Bone marrow (tissue), 2 donors: ENCODE data around the gene WWP2.
A peak's percentile ranks its signal among the peaks of the same experiment; 100 is the strongest.
"Not testable (repeated sequence)": the region's sequence is repeated elsewhere in the genome, so short reads cannot be mapped to it uniquely, and the experiment has no call there.

ENCODE experiments used
- DNase-seq, 2 donors: peaks; one replicate each; lab custom pipeline; 2025; lab: John Stamatoyannopoulos, UW

Gene WWP2

DNA sequence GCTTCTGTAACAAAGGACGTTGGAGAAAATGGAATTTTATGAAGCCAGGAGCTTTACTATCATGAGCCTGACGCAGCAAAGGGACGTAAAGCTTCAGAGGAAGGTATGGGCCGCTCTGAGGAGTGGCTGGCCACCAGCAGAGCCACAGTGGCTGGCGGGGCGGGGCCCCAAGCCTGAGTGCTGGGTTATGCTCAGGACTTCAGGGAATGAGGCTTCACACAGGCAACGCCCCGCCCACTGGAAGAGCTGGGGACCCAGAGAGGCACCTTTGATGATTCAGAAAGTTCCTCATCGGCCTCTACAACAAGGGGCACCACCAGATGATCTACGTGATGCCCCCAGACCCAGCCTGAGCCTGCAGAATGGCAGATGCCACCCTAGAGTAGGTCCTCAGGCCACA, 16.2 kb upstream of the WWP2 start:
- DNase-seq, result no peak

DNA sequence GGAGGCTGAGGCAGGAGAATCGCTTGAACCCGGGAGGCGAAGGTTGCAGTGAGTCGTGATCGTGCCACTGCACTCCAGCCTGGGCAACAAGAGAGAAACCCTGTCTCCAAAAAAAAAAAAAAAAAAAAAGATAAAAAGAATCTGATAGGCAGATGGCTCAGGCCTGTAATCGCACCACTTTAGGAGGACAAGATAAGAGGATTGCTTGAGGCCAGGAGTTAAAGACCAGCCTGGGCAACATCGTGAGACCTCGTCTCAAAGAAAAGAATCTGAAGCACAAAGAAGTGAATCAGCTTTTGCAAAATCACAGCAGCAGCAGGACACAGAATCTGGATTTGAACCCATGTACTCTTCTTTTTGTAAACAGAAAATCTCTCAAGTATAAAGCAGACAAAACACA, 15.0 kb upstream of the WWP2 start:
- no peak for DNase-seq

DNA sequence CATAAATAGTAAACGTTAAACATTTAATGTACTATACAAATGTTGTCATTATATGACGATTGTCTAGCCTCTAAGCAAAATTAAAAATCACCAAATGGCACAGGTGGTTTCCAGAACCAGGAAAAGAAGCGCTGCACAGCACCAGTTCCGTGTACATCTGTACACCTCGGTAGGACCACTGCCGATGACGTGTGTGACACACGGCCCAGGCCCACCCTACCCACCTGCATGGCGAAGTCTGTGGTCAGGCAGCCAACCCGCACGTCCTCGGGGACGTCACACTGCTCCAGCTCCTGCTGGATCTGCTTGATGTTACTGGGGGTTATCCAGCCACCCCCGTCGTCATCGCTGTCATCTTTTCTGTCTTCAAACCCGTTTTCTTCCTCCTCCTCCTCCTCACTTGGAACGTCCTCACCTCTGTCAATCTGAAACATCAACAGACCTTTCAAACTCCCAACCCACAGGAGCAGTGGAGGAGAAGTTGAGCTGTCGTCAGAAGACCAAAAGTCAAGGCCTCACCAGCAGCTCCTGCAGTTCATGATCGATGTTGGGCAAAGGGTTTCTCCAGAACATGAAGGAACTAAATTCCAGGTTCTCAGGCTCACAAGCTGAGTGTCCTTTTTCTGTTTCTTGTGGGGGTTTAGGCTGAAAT, 13.3 kb upstream of the WWP2 start:
- DNase-seq, result no peak

DNA sequence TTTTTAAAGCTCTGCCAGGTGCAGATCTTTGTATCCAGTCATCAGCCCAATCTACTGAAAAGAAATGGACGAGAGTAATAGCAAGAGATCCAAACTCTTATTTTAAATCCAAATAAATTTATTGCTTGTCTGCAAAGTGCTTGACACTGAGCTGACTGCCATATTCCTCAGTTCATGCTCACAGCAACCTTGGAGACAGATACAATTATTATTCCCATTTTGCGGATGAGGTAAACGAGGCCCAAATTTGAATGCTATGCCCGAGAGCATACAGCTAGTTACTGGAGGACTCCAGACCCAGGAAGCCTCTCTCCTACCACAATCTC, 8.0 kb upstream of the WWP2 start:
- no peak for DNase-seq

DNA sequence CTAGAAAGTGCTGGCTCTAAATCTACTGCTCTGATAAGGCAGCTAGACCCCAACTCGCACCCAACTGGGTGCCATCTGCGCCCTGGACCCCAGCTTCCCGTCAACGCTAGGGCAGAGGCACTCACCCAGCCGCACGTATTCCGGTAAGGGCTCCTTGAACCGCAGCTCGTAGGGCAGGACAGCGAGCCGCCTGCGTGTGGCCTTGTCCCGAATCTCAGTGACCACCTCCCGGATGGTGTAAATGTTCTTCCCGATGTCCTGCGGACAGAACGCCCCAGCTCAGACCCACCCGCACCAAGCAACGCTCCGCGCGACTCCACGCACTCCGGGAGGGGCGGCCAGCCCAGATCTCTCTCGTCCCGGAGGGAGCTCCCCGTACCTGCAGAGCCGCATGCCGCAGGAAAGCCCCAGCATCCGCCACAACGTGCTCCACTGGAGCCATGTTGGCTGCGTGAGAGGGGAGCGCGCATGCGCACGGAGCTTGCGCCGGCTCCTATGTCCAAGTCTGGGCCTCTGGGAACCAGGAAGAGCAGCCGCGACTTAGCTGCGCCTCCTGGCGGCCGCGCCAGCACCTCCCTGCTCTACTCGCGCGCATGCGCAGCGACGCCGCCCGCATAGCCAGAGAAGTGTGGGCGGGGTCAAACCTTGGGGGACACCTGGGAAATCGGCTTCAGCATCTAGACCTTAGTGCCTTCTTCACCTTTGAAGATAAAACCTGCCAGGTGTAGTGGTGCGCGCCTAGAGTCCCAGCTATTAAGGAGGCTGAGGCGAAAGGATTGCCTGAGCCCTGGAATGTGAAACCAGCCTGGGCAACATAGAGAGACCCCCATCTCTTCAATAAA, 7.4 kb upstream of the WWP2 start, which contains the start of gene NOB1:
Gene NOB1 (minus strand): TSS at position 458 of the 842 bp plus-strand sequence. CDS start 16 bp downstream, at position 442.
- peak; percentile 76 to 90 for DNase-seq

GRCh38 chr16:69756705-69757104, 5.4 kb upstream of the WWP2 start:
- DNase-seq, result no peak

- not testable (repeated sequence) for DNase-seq
Measured at GRCh38 chr16:69757375-69757774, 4.8 kb upstream of the WWP2 start.

DNA sequence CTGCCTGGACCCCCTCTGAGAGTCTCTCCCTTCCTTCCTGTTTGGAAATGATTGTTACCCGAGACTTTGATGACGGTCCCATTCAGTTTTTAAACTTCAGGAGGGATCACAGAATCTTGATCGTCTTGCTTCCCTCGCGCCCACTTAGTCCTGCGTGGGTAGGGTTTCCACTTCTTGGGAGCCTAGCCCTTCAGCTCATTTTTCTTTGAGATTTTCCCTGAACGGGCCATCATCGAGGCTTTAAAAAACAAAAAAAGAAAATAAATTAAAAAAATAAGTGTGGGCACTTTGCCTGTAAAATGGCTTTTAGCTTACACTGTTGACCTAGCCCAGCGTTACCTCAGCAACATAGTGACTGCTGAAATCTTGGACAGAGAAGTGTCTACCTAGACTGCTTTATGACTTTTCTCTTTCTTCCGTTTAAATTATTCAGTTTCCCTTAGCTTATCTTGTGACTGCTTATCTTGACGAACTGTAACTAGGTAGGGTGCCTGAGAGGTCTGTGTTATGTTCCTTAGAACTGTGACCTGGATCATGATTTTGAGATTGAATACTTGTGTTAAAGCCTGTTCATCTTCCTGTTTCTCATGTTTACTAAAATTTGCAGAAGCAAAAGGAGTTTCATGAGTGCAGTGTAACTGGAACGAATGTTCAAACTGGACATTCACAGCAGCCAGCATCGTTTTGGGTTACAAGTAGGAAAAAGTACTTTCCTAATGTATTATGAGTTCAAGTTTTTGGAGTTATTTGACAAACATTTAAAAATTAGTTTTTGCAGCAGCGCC, 874 bp downstream of the WWP2 start:
- DNase-seq, result peak in 1 of 2 donors; percentile 23

DNA sequence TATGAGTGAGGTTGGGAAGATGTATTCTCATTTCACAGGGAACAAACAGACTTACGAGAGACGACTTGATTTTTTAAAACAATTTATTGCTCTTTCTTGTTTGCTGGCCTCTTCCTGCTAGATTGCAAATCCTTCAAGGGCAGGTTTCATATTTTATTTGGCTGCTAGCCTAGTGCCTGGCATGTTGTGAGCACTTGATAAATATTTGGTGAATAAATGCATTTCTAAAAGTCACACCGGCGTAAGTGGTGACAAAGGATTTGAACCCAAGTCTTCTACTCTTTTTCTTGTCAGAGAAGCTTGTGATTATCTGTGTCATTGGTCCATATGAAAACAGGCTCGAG, 1.4 kb downstream of the WWP2 start:
- DNase-seq, result no peak

- no peak for DNase-seq
Measured at GRCh38 chr16:69767459-69768229, 5.5 kb downstream of the WWP2 start.

GRCh38 chr16:69768666-69769065, 6.5 kb downstream of the WWP2 start:
- no peak for DNase-seq

DNA sequence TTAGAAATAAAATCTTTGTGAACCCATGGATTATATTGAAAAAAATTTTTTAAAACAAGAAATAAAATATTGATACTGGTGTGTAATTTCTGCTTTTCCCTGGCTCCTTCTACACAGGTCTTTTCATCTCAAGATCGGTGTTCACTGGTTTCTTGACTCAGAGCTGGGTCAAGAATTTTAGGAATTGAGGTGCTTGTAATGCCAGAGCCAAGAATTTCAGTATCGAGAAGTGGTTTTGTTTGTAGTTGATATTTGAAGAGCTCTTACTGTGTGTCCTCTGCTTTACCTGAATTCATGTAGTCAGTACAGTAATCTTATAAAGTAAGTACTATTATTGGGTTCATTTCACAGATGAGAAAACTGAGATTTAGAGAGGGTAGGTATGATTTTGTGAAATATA, 7.3 kb downstream of the WWP2 start:
- DNase-seq, result no peak

DNA sequence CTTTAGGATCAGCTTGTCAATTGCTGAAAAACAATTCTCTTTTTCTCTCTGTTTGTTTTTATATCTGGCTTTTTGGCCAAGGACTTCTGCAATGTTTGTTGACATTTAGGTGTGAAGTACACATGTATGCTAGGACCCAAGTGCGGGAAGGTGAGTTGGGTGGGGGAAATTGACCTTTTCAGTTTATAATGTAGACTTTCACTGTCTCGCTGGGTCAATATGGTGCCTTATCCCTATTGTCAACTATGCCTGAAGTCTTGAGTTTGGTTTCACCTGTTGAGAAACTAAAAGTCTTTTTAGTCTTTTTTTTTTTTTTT, 9.5 kb downstream of the WWP2 start:
- no peak for DNase-seq

DNA sequence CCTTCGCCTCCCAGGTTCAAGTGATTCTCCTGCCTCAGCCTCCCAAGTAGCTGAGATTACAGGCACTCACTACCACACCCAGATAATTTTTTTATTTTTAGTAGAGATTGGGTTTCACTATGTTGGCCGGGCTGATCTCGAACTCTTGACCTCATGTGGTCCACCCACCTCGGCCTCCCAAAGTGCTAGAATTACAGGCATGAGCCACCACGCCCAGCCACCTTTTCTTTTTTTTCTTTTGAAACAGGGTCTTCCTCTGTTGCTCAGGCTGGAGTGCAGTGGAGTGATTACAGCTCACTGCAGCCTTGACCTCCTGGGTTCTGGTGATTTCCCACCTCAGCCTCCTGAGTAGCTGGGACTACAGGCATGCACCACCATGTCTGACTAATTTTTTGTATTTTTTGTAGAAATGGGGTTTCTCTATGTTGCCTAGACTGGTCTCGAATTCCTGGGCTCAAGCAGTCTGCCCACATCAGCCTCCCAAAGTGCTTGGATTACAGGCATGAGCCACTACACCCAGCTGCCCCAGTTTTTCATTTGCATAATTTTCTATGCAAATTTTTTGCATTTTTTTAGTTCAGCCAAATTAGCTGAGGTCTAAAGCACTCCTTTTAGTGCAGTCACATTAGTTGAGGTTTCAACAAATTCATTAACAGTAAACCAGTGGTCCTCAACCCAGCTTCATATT, 11.3 kb downstream of the WWP2 start:
- DNase-seq, result no peak

DNA sequence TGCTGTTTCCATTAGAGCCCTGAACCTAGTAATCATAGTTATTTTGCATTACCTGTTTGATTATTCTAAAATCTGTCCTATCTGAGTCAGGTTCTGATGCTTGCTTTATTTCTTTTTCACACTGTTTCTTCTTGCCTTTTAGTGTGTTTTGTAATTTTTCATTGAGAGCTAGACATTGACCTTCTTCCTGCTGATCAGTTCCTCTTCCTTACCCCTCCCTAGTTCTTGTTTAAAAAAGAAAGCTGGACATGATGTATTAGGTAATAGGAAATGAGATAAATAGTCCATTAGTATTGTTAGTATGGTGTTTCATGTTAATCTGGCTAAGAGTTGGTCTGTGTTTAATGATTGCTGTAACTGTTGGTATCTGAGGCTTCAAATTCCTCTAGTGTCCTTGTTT, 13.4 kb downstream of the WWP2 start:
- DNase-seq, result no peak

GRCh38 chr16:69779724-69780123, 17.6 kb downstream of the WWP2 start:
- DNase-seq, result no peak

- no peak for DNase-seq
Measured at GRCh38 chr16:69781118-69781517, 19.0 kb downstream of the WWP2 start.

GRCh38 chr16:69784586-69784985, 22.5 kb downstream of the WWP2 start:
- no peak for DNase-seq

DNA sequence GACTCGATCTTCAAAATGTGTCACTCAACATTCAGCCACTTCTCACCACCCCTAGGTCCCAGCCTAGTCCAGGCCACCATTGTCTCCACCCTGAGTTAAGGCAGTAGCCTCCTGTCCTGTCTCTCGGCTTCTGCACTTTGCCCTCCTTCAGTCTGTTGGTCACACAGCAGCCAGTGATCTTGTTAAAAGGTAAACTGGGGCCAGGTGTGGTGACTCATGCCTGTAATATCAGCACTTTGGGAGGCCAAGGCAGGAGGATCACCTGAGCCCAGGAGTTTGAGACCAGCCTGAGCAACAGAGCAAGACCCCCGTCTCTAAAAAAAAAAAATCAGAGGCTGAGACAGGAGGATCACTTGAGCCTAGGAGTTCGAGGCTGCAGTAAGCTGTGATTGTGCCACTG, 25.8 kb downstream of the WWP2 start:
- DNase-seq, result no peak

DNA sequence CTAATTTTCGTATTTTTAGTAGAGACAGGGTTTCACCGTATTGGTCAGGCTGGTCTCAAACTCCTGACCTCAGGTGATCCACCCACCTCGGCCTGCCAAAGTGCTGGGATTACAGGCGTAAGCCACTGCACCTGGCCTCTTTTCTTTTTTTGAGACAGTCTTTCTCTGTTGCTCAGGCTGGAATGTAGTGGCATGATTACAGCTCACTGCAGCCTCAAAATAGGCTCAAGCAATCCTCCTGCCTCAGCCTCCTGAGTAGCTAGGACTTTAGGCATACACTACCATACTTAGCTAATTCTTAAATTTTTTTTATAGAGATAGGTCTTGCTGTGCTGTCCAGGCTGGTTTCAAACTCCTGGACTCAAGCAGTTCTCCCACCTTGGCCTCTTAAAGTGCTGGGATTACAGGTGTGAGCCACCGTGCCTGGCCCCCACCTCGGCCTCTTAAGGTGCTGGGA, 29.3 kb downstream of the WWP2 start:
- not testable (repeated sequence) for DNase-seq

- no peak for DNase-seq
Measured at GRCh38 chr16:69793526-69793925, 31.4 kb downstream of the WWP2 start.

DNA sequence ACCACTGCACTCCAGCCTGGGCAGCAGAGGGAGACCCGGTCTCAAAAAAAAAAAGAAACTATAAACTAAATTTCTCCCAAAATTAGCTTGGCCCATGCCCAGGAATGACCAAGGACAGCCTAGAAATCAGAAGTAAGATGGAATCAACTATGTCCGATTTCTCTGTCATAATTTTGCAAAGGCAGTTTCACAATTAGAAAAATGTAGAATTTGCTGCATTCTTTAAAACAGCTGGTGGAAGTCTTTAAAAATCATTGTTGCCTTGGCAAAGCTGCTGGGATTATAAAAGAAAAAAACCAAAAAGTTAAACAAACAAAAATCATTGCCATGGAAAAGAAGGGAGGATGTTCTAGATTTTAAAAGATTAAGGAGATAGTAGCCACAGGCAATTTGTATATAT, 32.4 kb downstream of the WWP2 start:
- DNase-seq, result no peak
